HFFc6 (cell line): ENCODE measurements around the gene RPRD1A. TPM values are rescaled to one million over a fixed set of nuclear protein-coding genes. Genes with fewer than 3 reads are reported as not detected.

Experiments
- DNase-seq: peaks from one replicate; pipeline ENCODE4 v3.0.0-alpha.2; 2018
- H3K27ac Mint-ChIP-seq: 2 replicates; pipeline ENCODE4 v1.8.0; 2020; ENCODE audit warnings: mild to moderate bottlenecking, mixed read lengths
- H3K27me3 Mint-ChIP-seq: 2 replicates; pipeline ENCODE4 v1.8.0; 2021; ENCODE audit warnings: mild to moderate bottlenecking, moderate library complexity, mixed read lengths; ENCODE audit not compliant: insufficient read depth
- H3K36me3 Mint-ChIP-seq: 2 replicates; pipeline ENCODE4 v1.8.0; 2021; ENCODE audit warnings: low read depth, mixed read lengths
- H3K4me1 Mint-ChIP-seq: 2 replicates; pipeline ENCODE4 v1.8.0; 2020; ENCODE audit warnings: low read depth, mixed read lengths
- H3K4me3 Mint-ChIP-seq: 2 replicates; pipeline ENCODE4 v1.8.0; 2020; ENCODE audit warnings: mild to moderate bottlenecking, moderate library complexity, mixed read lengths
- H3K9me3 Mint-ChIP-seq: 2 replicates; pipeline ENCODE4 v1.8.0; 2020; ENCODE audit warnings: mild to moderate bottlenecking, mixed read lengths
- CTCF ChIP-seq: fragments of 200-600 bp; sonication (generic); IDR thresholded peaks from 2 replicates; pipeline ENCODE4 v1.5.0; 2021; ENCODE audit warnings: antibody characterized with exemption, mild to moderate bottlenecking
- total RNA-seq, 6 experiments: library from RNA; stranded (reverse); fragmentation: NEBNext Ultra II Directional; extraction: Animal tissue kit (Norgen Biotek cat#: 25700); gene quantifications; 2 replicates in 1 of 6; 3 replicates in 5 of 6; pipeline ENCODE4 v1.2.3, GENCODE V29; 2021

The RPRD1A gene
- total RNA-seq, 6 experiments from 2014 or later, result 44.6 to 55.1 (median 46.1) TPM

- Mint-ChIP-seq H3K9me3 (no peaks in the 10 kb centered on the region), H3K27me3 (peaks cover 4% of the 10 kb centered on the region)
Observed at GRCh38 chr18:35942133-35942532, 125.2 kb downstream of the RPRD1A start.

GRCh38 chr18:35941299-35941698 is 126.1 kb downstream of the RPRD1A start:
- H3K27ac Mint-ChIP-seq, result no peak overlapping the region
- no peak for TF ChIP-seq CTCF
- H3K4me3 Mint-ChIP-seq, result no peak overlapping the region
- peaks cover 6% of the 10 kb centered on the region; the same call in 1 of the 2 replicates for H3K4me1 Mint-ChIP-seq
- DNase-seq, result no peak
- no peaks in the 10 kb centered on the region; the same call in 1 of the 2 replicates for H3K27me3 Mint-ChIP-seq
- no peaks in the 10 kb centered on the region for H3K36me3 Mint-ChIP-seq
- H3K9me3 Mint-ChIP-seq, result no peaks in the 10 kb centered on the region

More at GRCh38 chr18:35942133-35942532, 125.2 kb downstream of the RPRD1A start:
- H3K27ac Mint-ChIP-seq, result no peak overlapping the region
- TF ChIP-seq CTCF, result no peak
- DNase-seq, result no peak
- H3K4me1 Mint-ChIP-seq, result peaks cover 6% of the 10 kb centered on the region; the same call in 1 of the 2 replicates
- no peaks in the 10 kb centered on the region for H3K36me3 Mint-ChIP-seq
- H3K4me3 Mint-ChIP-seq, result no peak overlapping the region

Other genes with a start within 250 kb of the RPRD1A start
- gene SLC39A6, start 61.8 kb upstream of the RPRD1A start, total RNA-seq, result 10 to 100 TPM; 62.4 to 76.4 (median 71.1) TPM
- gene ELP2, start 62.3 kb upstream of the RPRD1A start, total RNA-seq, result 10 to 100 TPM; 76.2 to 99.7 (median 82.3) TPM
- gene MOCOS, start 119.9 kb upstream of the RPRD1A start, total RNA-seq, result 1 to 10 TPM; 1.7 to 3.0 (median 2.5) TPM
- gene FHOD3, start 230.2 kb upstream of the RPRD1A start, total RNA-seq, result 10 to 100 TPM; 32.8 to 67.6 (median 61.4) TPM